ENCODE results near the gene PLXNC1. TPM values are rescaled to one million over a fixed set of nuclear protein-coding genes. Genes with fewer than 3 reads are reported as not detected.

The PLXNC1 gene
- total RNA-seq, 6 donors from 2014 or later: 14.1 to 51.3 (median 24.6) TPM

DNA sequence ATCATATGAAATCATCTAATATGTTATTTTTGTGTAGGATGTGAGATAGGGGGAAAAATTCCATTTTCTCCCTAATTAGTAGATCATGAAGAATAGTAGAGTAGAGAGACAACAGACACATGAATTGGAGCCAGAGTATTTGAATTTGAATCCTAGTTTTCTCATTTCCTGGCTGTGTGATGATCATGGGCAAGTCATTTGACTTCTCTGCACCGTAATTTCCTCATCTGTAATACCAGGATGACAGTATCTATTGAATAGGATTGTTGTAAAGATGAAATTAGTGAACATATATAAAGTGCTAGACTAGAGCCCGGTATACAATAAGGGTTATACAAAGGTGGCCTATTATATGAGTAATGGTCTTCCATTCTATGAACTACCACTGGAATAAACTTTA, 32.2 kb upstream of the PLXNC1 start:
- no peak overlapping the region for H3K4me3 ChIP-seq
- no peaks in the 10 kb centered on the region for H3K36me3 ChIP-seq
- no peak for ATAC-seq (ENCODE audit: low FRiP score in 2 of 2)
- no peak for DNase-seq
- no peak overlapping the region for H3K27ac ChIP-seq
- no peaks in the 10 kb centered on the region for H3K27me3 ChIP-seq
- TF ChIP-seq POLR2AphosphoS5 (IDR thresholded peaks at IDR 0.05): no peak
- TF ChIP-seq, protein P1, sequence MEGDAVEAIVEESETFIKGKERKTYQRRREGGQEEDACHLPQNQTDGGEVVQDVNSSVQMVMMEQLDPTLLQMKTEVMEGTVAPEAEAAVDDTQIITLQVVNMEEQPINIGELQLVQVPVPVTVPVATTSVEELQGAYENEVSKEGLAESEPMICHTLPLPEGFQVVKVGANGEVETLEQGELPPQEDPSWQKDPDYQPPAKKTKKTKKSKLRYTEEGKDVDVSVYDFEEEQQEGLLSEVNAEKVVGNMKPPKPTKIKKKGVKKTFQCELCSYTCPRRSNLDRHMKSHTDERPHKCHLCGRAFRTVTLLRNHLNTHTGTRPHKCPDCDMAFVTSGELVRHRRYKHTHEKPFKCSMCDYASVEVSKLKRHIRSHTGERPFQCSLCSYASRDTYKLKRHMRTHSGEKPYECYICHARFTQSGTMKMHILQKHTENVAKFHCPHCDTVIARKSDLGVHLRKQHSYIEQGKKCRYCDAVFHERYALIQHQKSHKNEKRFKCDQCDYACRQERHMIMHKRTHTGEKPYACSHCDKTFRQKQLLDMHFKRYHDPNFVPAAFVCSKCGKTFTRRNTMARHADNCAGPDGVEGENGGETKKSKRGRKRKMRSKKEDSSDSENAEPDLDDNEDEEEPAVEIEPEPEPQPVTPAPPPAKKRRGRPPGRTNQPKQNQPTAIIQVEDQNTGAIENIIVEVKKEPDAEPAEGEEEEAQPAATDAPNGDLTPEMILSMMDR (IDR thresholded peaks at IDR 0.05): no peak
- no peak for TF ChIP-seq POLR2A (IDR thresholded peaks at IDR 0.05)
- TF ChIP-seq EP300 (IDR thresholded peaks at IDR 0.05): no peak
- WGBS, 2 donors: 87 to 88% methylated on average over 2 of the region's 2 CpGs
- H3K9me3 ChIP-seq: no peaks in the 10 kb centered on the region
- H3K4me1 ChIP-seq: no peaks in the 10 kb centered on the region

- 54 to 76% methylated on average over 3 of the region's 3 CpGs for WGBS, 2 donors
- DNase-seq: no peak
Measured at GRCh38 chr12:94121886-94122285, 26.5 kb upstream of the PLXNC1 start.

GRCh38 chr12:94122591-94122990, 25.8 kb upstream of the PLXNC1 start:
- Histone ChIP-seq H3K27ac (no peak overlapping the region), H3K36me3 (no peaks in the 10 kb centered on the region), H3K4me3 (no peak overlapping the region), H3K9me3 (no peaks in the 10 kb centered on the region), H3K4me1 (peaks cover 0 to 4% (median 0%) of the 10 kb centered on the region in 4 donors), H3K27me3 (no peaks in the 10 kb centered on the region)
- 62 to 64% methylated on average over 3 of the region's 3 CpGs for WGBS, 2 donors
- no peak for DNase-seq
- TF ChIP-seq POLR2AphosphoS5 (IDR thresholded peaks at IDR 0.05): no peak
- no peak for TF ChIP-seq EP300 (IDR thresholded peaks at IDR 0.05)
- TF ChIP-seq, protein P1 (IDR thresholded peaks at IDR 0.05): no peak
- TF ChIP-seq POLR2A (IDR thresholded peaks at IDR 0.05): no peak
- ATAC-seq (ENCODE audit: low FRiP score in 2 of 2): no peak

More at GRCh38 chr12:94121886-94122285, 26.5 kb upstream of the PLXNC1 start:
- Histone ChIP-seq H3K27me3 (no peaks in the 10 kb centered on the region), H3K4me1 (peaks cover 0 to 4% (median 0%) of the 10 kb centered on the region in 4 donors), H3K36me3 (no peaks in the 10 kb centered on the region), H3K4me3 (no peak overlapping the region), H3K9me3 (no peaks in the 10 kb centered on the region), H3K27ac (no peak overlapping the region)
- no peak for ATAC-seq (ENCODE audit: low FRiP score in 2 of 2)
- no peak for TF ChIP-seq EP300 (IDR thresholded peaks at IDR 0.05)
- TF ChIP-seq, protein P1 (IDR thresholded peaks at IDR 0.05): no peak
- no peak for TF ChIP-seq POLR2A (IDR thresholded peaks at IDR 0.05)
- no peak for TF ChIP-seq POLR2AphosphoS5 (IDR thresholded peaks at IDR 0.05)

- Histone ChIP-seq H3K27ac (peak overlapping the region in 2 of 4 donors; percentile 43 to 57), H3K36me3 (no peaks in the 10 kb centered on the region), H3K4me1 (peaks cover 0 to 4% (median 0%) of the 10 kb centered on the region in 4 donors), H3K27me3 (no peaks in the 10 kb centered on the region), H3K4me3 (no peak overlapping the region), H3K9me3 (no peaks in the 10 kb centered on the region)
- peak in 1 of 2 donors; percentile 39 for DNase-seq
- no peak for TF ChIP-seq POLR2AphosphoS5 (IDR thresholded peaks at IDR 0.05)
- TF ChIP-seq EP300 (IDR thresholded peaks at IDR 0.05): no peak
- TF ChIP-seq POLR2A (IDR thresholded peaks at IDR 0.05): no peak
- TF ChIP-seq, protein P1 (IDR thresholded peaks at IDR 0.05): no peak
- peak in 1 of 2 donors; percentile 62 for ATAC-seq (ENCODE audit: low FRiP score in 2 of 2)
- WGBS, 2 donors: 63 to 75% methylated on average over 2 of the region's 2 CpGs
Measured at GRCh38 chr12:94123127-94123526, 25.2 kb upstream of the PLXNC1 start.

GRCh38 chr12:94126067-94126466, 22.3 kb upstream of the PLXNC1 start:
- ATAC-seq (ENCODE audit: low FRiP score in 2 of 2) (peak in 1 of 2 donors; percentile 60), DNase-seq (no peak)
- Histone ChIP-seq H3K36me3 (no peaks in the 10 kb centered on the region), H3K27ac (peak overlapping the region in 1 of 4 donors; percentile 5), H3K4me3 (no peak overlapping the region), H3K4me1 (peaks cover 0 to 4% (median 0%) of the 10 kb centered on the region in 4 donors), H3K27me3 (no peaks in the 10 kb centered on the region), H3K9me3 (no peaks in the 10 kb centered on the region)
- TF ChIP-seq, protein P1 (IDR thresholded peaks at IDR 0.05): no peak
- TF ChIP-seq EP300 (IDR thresholded peaks at IDR 0.05): no peak
- no peak for TF ChIP-seq POLR2A (IDR thresholded peaks at IDR 0.05)
- TF ChIP-seq POLR2AphosphoS5 (IDR thresholded peaks at IDR 0.05): no peak
- WGBS, 2 donors: 26% methylated on average over 1 of the region's 1 CpG

Data from upper lobe of left lung (tissue), 6 donors.